WTC11 (cell line): ENCODE measurements around the gene PRAC2. TPM values are rescaled to one million over a fixed set of nuclear protein-coding genes. Genes with fewer than 3 reads are reported as not detected.

Experiments
- ATAC-seq: fragments of 200-7000 bp; cut with Tn5 transposase; 2 replicates; pipeline ENCODE4 v1.10.0; 2021; ENCODE audit warnings: mild to moderate bottlenecking, moderate library complexity
- CTCF ChIA-PET: fragments of 300-600 bp; sonication (Branson Sonifier 250); formaldehyde crosslinking; loops from one replicate; lab custom pipeline; 2021; ENCODE audit warnings: antibody characterized with exemption; lab: Charles Lee
- POLR2A ChIA-PET: fragments of 350-600 bp; sonication (Branson Sonifier 250); formaldehyde crosslinking; loops from one replicate; lab custom pipeline; 2021; ENCODE audit warnings: antibody characterized with exemption; lab: Charles Lee
- DNase-seq: peaks from one replicate; pipeline ENCODE4 v3.0.0; 2021; ENCODE audit warnings: low spot score
- H3K27ac Mint-ChIP-seq: 2 replicates; pipeline ENCODE4 v1.8.0; 2021; ENCODE audit warnings: mixed read lengths
- H3K27me3 Mint-ChIP-seq: 2 replicates; pipeline ENCODE4 v1.8.0; 2021; ENCODE audit warnings: low read depth, mild to moderate bottlenecking, moderate library complexity, mixed read lengths
- H3K36me3 Mint-ChIP-seq: 2 replicates; pipeline ENCODE4 v1.8.0; 2021; ENCODE audit warnings: mixed read lengths
- H3K4me1 Mint-ChIP-seq: 2 replicates; pipeline ENCODE4 v1.8.0; 2022; ENCODE audit warnings: mixed read lengths
- H3K4me3 Mint-ChIP-seq: 2 replicates; pipeline ENCODE4 v1.8.0; 2021; ENCODE audit warnings: mild to moderate bottlenecking, moderate library complexity, mixed read lengths
- H3K9me3 Mint-ChIP-seq: 2 replicates; pipeline ENCODE4 v1.8.0; 2021; ENCODE audit warnings: mixed read lengths
- GRHL2 ChIP-seq: fragments of 250-450 bp; sonication (Bioruptor Pico); IDR thresholded peaks from 2 replicates; pipeline ENCODE4 v1.8.0; 2022; ENCODE audit warnings: mild to moderate bottlenecking, moderate library complexity; ENCODE audit not compliant: insufficient replicate concordance, severe bottlenecking
- MYBL2 ChIP-seq: sonication (generic); formaldehyde crosslinking; IDR thresholded peaks from 2 replicates; pipeline ENCODE4 v1.8.1; 2023; ENCODE audit warnings: mild to moderate bottlenecking, moderate library complexity, missing genetic modification reagents
- OVOL2 ChIP-seq: fragments of 250-450 bp; sonication (Bioruptor Pico); IDR thresholded peaks from 2 replicates; pipeline ENCODE4 v1.9.0; 2021; ENCODE audit warnings: mild to moderate bottlenecking, borderline replicate concordance
- ZNF138 ChIP-seq: sonication (generic); formaldehyde crosslinking; conservative IDR thresholded peaks from 2 replicates; pipeline ENCODE4 v1.8.1; 2022; ENCODE audit warnings: mild to moderate bottlenecking, moderate library complexity, missing genetic modification reagents
- total RNA-seq: library from RNA; stranded (reverse); gene quantifications from 3 replicates; pipeline ENCODE4 v1.2.3, GENCODE V29; 2021
- TF ChIP-seq, protein P1 (sequence below): fragments of 250-450 bp; sonication (Bioruptor Pico); IDR thresholded peaks from 2 replicates; pipeline ENCODE4 v1.8.0; 2021; ENCODE audit warnings: mild to moderate bottlenecking
- TF ChIP-seq, protein P2 (sequence below): sonication (generic); formaldehyde crosslinking; IDR thresholded peaks from 2 replicates; pipeline ENCODE4 v1.8.0; 2023; ENCODE audit warnings: mild to moderate bottlenecking, missing genetic modification reagents
- TF ChIP-seq, protein P3 (sequence below): sonication (generic); formaldehyde crosslinking; IDR thresholded peaks from 2 replicates; pipeline ENCODE4 v1.8.1; 2023; ENCODE audit warnings: mild to moderate bottlenecking, missing genetic modification reagents, borderline replicate concordance

The PRAC2 gene
- total RNA-seq, 1 experiment from 2014 or later, result 22.3 TPM

DNA sequence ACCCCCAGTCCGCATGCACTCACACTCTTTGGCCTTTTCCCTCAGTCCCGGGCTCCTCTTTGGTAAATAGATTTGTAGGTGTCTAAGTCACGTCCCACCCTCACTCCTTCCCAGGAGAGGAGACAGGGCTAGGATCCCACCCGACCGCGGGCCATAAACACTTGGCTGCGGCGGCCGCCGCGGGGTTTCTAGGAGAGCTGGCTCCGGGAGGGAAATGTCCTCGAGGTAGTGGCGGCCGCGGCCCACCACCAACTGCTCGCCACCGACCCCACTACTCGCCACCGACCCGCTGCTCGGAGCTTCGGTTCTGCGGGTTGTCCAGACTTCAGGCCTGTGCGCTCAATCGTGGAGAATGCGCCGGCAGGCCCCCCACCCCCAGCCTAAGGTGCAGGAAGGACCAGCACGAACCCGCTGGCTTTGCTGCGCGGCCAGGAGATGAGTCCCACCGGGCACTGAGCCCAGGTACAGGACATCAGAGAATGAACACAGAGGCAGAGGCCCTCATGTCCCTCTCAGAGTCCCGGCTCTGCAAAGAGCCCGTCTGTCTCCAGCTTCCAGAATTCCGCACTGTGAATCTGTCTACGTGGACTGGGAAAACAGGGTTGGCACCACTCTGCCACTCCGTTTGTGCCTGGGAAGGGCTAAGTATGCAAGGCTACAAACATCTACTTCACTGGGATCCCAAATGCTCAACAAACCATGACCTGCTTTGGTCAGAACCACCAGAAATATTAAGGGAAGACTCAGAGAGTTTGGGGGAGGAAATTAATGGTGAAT lies 2.5 kb downstream of the PRAC2 start:
- no peaks in the 10 kb centered on the region for H3K9me3 Mint-ChIP-seq
- POLR2A ChIA-PET, result interaction anchor here (1.4 kb wide), 1 partner anchor 677 kb away, joined by 4 read pairs; the partner anchor contains the start of gene NFE2L1
- H3K4me1 Mint-ChIP-seq, result peaks cover 50% of the 10 kb centered on the region
- H3K4me3 Mint-ChIP-seq, result peak overlapping the region; percentile 33
- no peak for ATAC-seq
- peak; percentile 88 for TF ChIP-seq GRHL2 (CRISPR knock-in tag)
- TF ChIP-seq, protein P1, sequence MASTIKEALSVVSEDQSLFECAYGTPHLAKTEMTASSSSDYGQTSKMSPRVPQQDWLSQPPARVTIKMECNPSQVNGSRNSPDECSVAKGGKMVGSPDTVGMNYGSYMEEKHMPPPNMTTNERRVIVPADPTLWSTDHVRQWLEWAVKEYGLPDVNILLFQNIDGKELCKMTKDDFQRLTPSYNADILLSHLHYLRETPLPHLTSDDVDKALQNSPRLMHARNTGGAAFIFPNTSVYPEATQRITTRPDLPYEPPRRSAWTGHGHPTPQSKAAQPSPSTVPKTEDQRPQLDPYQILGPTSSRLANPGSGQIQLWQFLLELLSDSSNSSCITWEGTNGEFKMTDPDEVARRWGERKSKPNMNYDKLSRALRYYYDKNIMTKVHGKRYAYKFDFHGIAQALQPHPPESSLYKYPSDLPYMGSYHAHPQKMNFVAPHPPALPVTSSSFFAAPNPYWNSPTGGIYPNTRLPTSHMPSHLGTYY (CRISPR knock-in tag), result no peak
- TF ChIP-seq, all 79 proteins: peak for 1
- no peak overlapping the region for H3K27ac Mint-ChIP-seq
- H3K27me3 Mint-ChIP-seq, result peaks cover 100% of the 10 kb centered on the region
- CTCF ChIA-PET, result interaction anchor here (0.6 to 10.9 kb wide), 29 partner anchors 10 to 184 kb away, joined by 3 to 218 read pairs (median 7); partner anchors contain the start of genes ATP5MC1 and TTLL6
- DNase-seq, result no peak
- H3K36me3 Mint-ChIP-seq, result no peaks in the 10 kb centered on the region

- no peak overlapping the region for H3K27ac Mint-ChIP-seq
- H3K36me3 Mint-ChIP-seq, result no peaks in the 10 kb centered on the region
- no peak for TF ChIP-seq OVOL2 (CRISPR knock-in tag)
- no peak for TF ChIP-seq ZNF138 (CRISPR knock-in tag)
- TF ChIP-seq MYBL2 (CRISPR knock-in tag), result no peak
- TF ChIP-seq, protein P2, sequence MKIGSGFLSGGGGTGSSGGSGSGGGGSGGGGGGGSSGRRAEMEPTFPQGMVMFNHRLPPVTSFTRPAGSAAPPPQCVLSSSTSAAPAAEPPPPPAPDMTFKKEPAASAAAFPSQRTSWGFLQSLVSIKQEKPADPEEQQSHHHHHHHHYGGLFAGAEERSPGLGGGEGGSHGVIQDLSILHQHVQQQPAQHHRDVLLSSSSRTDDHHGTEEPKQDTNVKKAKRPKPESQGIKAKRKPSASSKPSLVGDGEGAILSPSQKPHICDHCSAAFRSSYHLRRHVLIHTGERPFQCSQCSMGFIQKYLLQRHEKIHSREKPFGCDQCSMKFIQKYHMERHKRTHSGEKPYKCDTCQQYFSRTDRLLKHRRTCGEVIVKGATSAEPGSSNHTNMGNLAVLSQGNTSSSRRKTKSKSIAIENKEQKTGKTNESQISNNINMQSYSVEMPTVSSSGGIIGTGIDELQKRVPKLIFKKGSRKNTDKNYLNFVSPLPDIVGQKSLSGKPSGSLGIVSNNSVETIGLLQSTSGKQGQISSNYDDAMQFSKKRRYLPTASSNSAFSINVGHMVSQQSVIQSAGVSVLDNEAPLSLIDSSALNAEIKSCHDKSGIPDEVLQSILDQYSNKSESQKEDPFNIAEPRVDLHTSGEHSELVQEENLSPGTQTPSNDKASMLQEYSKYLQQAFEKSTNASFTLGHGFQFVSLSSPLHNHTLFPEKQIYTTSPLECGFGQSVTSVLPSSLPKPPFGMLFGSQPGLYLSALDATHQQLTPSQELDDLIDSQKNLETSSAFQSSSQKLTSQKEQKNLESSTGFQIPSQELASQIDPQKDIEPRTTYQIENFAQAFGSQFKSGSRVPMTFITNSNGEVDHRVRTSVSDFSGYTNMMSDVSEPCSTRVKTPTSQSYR (CRISPR knock-in tag), result no peak
- ATAC-seq (no peak), DNase-seq (no peak)
- H3K4me3 Mint-ChIP-seq, result no peak overlapping the region
- H3K27me3 Mint-ChIP-seq, result peaks cover 100% of the 10 kb centered on the region
- ChIA-PET CTCF (interaction anchor here (1.4 to 10.9 kb wide), 6 partner anchors 9 to 153 kb away, joined by 3 to 218 read pairs (median 69); no protein-coding TSS in a partner anchor), POLR2A (no interaction called here)
- no peaks in the 10 kb centered on the region for H3K9me3 Mint-ChIP-seq
- H3K4me1 Mint-ChIP-seq, result peaks cover 43% of the 10 kb centered on the region
Measured at GRCh38 chr17:48726114-48726915, 3.3 kb downstream of the PRAC2 start.

DNA sequence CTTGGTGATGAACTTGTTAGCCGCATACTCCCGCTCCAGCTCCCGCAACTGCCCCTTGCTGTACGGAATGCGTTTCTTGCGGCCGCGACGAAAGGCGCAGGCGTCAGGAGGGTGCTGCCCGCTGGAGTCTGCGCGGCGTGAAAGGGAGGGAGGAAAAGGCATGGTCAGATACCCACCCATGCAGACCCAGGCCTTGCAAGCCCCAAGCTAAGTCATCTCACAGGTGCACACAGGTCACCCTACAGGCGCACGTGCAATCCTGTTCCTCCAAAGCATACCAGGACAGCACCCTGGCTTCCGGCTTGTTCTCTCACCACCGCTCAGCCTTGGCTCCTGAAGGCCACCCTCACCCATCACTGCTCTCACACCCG lies 3.9 kb downstream of the PRAC2 start:
- CTCF ChIA-PET, result interaction anchor here (1.4 to 10.9 kb wide), 3 partner anchors 52 to 152 kb away, joined by 3 to 218 read pairs (median 127); no protein-coding TSS in a partner anchor
- POLR2A ChIA-PET, result no interaction called here
- H3K27ac Mint-ChIP-seq, result no peak overlapping the region
- TF ChIP-seq, protein P3, sequence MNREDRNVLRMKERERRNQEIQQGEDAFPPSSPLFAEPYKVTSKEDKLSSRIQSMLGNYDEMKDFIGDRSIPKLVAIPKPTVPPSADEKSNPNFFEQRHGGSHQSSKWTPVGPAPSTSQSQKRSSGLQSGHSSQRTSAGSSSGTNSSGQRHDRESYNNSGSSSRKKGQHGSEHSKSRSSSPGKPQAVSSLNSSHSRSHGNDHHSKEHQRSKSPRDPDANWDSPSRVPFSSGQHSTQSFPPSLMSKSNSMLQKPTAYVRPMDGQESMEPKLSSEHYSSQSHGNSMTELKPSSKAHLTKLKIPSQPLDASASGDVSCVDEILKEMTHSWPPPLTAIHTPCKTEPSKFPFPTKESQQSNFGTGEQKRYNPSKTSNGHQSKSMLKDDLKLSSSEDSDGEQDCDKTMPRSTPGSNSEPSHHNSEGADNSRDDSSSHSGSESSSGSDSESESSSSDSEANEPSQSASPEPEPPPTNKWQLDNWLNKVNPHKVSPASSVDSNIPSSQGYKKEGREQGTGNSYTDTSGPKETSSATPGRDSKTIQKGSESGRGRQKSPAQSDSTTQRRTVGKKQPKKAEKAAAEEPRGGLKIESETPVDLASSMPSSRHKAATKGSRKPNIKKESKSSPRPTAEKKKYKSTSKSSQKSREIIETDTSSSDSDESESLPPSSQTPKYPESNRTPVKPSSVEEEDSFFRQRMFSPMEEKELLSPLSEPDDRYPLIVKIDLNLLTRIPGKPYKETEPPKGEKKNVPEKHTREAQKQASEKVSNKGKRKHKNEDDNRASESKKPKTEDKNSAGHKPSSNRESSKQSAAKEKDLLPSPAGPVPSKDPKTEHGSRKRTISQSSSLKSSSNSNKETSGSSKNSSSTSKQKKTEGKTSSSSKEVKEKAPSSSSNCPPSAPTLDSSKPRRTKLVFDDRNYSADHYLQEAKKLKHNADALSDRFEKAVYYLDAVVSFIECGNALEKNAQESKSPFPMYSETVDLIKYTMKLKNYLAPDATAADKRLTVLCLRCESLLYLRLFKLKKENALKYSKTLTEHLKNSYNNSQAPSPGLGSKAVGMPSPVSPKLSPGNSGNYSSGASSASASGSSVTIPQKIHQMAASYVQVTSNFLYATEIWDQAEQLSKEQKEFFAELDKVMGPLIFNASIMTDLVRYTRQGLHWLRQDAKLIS (CRISPR knock-in tag), result no peak
- TF ChIP-seq GRHL2 (CRISPR knock-in tag), result peak; percentile 63
- no peaks in the 10 kb centered on the region for H3K9me3 Mint-ChIP-seq
- peaks cover 43% of the 10 kb centered on the region for H3K4me1 Mint-ChIP-seq
- no peak for ATAC-seq
- H3K36me3 Mint-ChIP-seq, result no peaks in the 10 kb centered on the region
- H3K27me3 Mint-ChIP-seq, result peaks cover 100% of the 10 kb centered on the region
- no peak overlapping the region for H3K4me3 Mint-ChIP-seq
- DNase-seq, result no peak
